ENCODE measurements around the gene OR1S1. TPM values are rescaled to one million over a fixed set of nuclear protein-coding genes. Genes with fewer than 3 reads are reported as not detected.

Gene OR1S1
- total RNA-seq, 1 donor from 2014 or later = not detected

GRCh38 chr11:58179648-58180047 is 32.9 kb upstream of the OR1S1 start:
- H3K4me3 ChIP-seq = no peak overlapping the region
- DNase-seq (ENCODE audit: low spot score in 2 of 2) = no peak
- H3K27me3 ChIP-seq = no peaks in the 10 kb centered on the region
- intact Hi-C loops (cut with DNase I) = no loop called here
- H3K9me3 ChIP-seq = no peaks in the 10 kb centered on the region
- TF ChIP-seq CTCF (IDR thresholded peaks at IDR 0.05) = no peak
- H3K4me1 ChIP-seq = no peaks in the 10 kb centered on the region
- no peaks in the 10 kb centered on the region for H3K36me3 ChIP-seq
- H3K27ac ChIP-seq = no peak overlapping the region

GRCh38 chr11:58186938-58187337 is 25.6 kb upstream of the OR1S1 start:
- Histone ChIP-seq H3K27ac (no peak overlapping the region), H3K36me3 (no peaks in the 10 kb centered on the region), H3K4me1 (no peaks in the 10 kb centered on the region), H3K4me3 (no peak overlapping the region), H3K9me3 (no peaks in the 10 kb centered on the region), H3K27me3 (no peaks in the 10 kb centered on the region)
- no peak for DNase-seq (ENCODE audit: low spot score in 2 of 2)
- no peak for TF ChIP-seq CTCF (IDR thresholded peaks at IDR 0.05)
- intact Hi-C loops (cut with DNase I) = no loop called here

GRCh38 chr11:58188770-58189169 is 23.8 kb upstream of the OR1S1 start, which contains the start of gene OR9Q2:
TSS of gene OR9Q2 (plus strand) at chr11:58189070. CDS start at chr11:58190491, 1,421 bp downstream.
- intact Hi-C loops (cut with DNase I) = no loop called here
- no peaks in the 10 kb centered on the region for H3K27me3 ChIP-seq
- H3K4me3 ChIP-seq = no peak within 1 kb of the TSS

GRCh38 chr11:58192229-58192628 is 20.3 kb upstream of the OR1S1 start:
- no peaks in the 10 kb centered on the region for H3K9me3 ChIP-seq
- no peak overlapping the region for H3K27ac ChIP-seq
- no peaks in the 10 kb centered on the region for H3K27me3 ChIP-seq
- H3K4me3 ChIP-seq = no peak overlapping the region
- no peaks in the 10 kb centered on the region for H3K4me1 ChIP-seq
- H3K36me3 ChIP-seq = no peaks in the 10 kb centered on the region
- TF ChIP-seq CTCF (IDR thresholded peaks at IDR 0.05) = no peak
- intact Hi-C loops (cut with DNase I) = no loop called here
- DNase-seq (ENCODE audit: low spot score in 2 of 2) = no peak

More at GRCh38 chr11:58188770-58189169, 23.8 kb upstream of the OR1S1 start, which contains the start of gene OR9Q2:
- H3K4me1 ChIP-seq = no peaks in the 10 kb centered on the region
- H3K27ac ChIP-seq = no peak within 1 kb of the TSS
- no peaks in the 10 kb centered on the region for H3K9me3 ChIP-seq
- H3K36me3 ChIP-seq = no peaks in the 10 kb centered on the region
- no peak for TF ChIP-seq CTCF (IDR thresholded peaks at IDR 0.05)
- no peak for DNase-seq (ENCODE audit: low spot score in 2 of 2)

- Histone ChIP-seq H3K4me1 (no peaks in the 10 kb centered on the region), H3K27ac (no peak overlapping the region), H3K9me3 (no peaks in the 10 kb centered on the region), H3K27me3 (no peaks in the 10 kb centered on the region), H3K4me3 (no peak overlapping the region), H3K36me3 (no peaks in the 10 kb centered on the region)
- TF ChIP-seq CTCF (IDR thresholded peaks at IDR 0.05) = no peak
- intact Hi-C loops (cut with DNase I) = no loop called here
- DNase-seq (ENCODE audit: low spot score in 2 of 2) = no peak
These were observed 19.1 kb upstream of the OR1S1 start for GRCh38 chr11:58193391-58193790.

- intact Hi-C loops (cut with DNase I) = no loop called here
- Histone ChIP-seq H3K4me3 (no peak overlapping the region), H3K4me1 (no peaks in the 10 kb centered on the region), H3K36me3 (no peaks in the 10 kb centered on the region), H3K27ac (no peak overlapping the region), H3K27me3 (no peaks in the 10 kb centered on the region), H3K9me3 (no peaks in the 10 kb centered on the region)
- no peak for DNase-seq (ENCODE audit: low spot score in 2 of 2)
- TF ChIP-seq CTCF (IDR thresholded peaks at IDR 0.05) = no peak
These were observed 16.6 kb upstream of the OR1S1 start for GRCh38 chr11:58195939-58196338.
